ENCODE measurements around the gene NT5C1A.
A peak's percentile ranks its signal among the peaks of the same experiment; 100 is the strongest.

NT5C1A gene

GRCh38 chr1:39671793-39672550, at the start of gene NT5C1A:
Gene NT5C1A (minus strand): TSS chr1:39672107. CDS start chr1:39672038, 69 bp downstream.
- Histone ChIP-seq H3K9ac (ENCODE audit: insufficient read length) (no peak within 1 kb of the TSS), H3K27ac (no peak within 1 kb of the TSS), H3K4me3 (peak within 1 kb of the TSS; percentile 22; the same call in 1 of the 2 replicates), H3K36me3 (ENCODE audit: insufficient read depth, low read length) (no peaks in the 10 kb centered on the region), H3K9me3 (ENCODE audit: low read depth, low read length) (no peaks in the 10 kb centered on the region)
- TF ChIP-seq EZH2 (IDR thresholded peaks at IDR 0.05) = peak; percentile 96
- TF ChIP-seq FOXP2 (optimal IDR thresholded peaks at IDR 0.05; ENCODE audit: control extremely low read depth, extremely low read length, insufficient read depth) = no peak
- no peak for DNase-seq (ENCODE audit: low read depth, low spot score)

DNA sequence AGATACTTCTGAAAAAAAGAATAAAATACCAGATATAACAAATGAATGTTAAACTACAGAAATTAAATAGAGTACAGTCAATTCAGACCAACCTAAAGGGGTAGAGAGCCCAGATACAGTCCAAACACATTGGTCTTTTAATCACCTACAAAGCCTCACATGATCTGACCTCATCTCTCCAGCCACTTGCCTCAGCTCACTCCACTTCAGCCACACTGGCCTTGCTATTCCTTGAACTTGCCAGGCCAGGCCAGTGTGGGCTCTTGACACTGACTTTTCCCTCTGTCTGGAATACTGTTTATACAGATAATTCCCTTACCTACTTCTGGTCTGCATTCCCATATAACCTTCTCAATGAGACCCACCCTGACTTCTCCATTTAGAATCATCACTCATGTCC, 49.8 kb upstream of the NT5C1A start:
- DNase-seq (ENCODE audit: low read depth, low spot score) = no peak
- H3K9ac ChIP-seq (ENCODE audit: insufficient read length) = no peak overlapping the region
- H3K4me3 ChIP-seq = no peak overlapping the region
- no peaks in the 10 kb centered on the region for H3K9me3 ChIP-seq (ENCODE audit: low read depth, low read length)
- H3K27ac ChIP-seq = no peak overlapping the region
- TF ChIP-seq POLR2AphosphoS5 (IDR thresholded peaks at IDR 0.05; ENCODE audit: borderline replicate concordance, low read depth, low read length) (no peak), FOXP2 (optimal IDR thresholded peaks at IDR 0.05; ENCODE audit: control extremely low read depth, extremely low read length, insufficient read depth) (no peak), EZH2 (IDR thresholded peaks at IDR 0.05) (no peak)
- H3K36me3 ChIP-seq (ENCODE audit: insufficient read depth, low read length) = no peaks in the 10 kb centered on the region

- TF ChIP-seq EZH2 (IDR thresholded peaks at IDR 0.05) (no peak), FOXP2 (optimal IDR thresholded peaks at IDR 0.05; ENCODE audit: control extremely low read depth, extremely low read length, insufficient read depth) (no peak), POLR2AphosphoS5 (IDR thresholded peaks at IDR 0.05; ENCODE audit: borderline replicate concordance, low read depth, low read length) (no peak)
- Histone ChIP-seq H3K36me3 (ENCODE audit: insufficient read depth, low read length) (no peaks in the 10 kb centered on the region), H3K9me3 (ENCODE audit: low read depth, low read length) (no peaks in the 10 kb centered on the region), H3K4me3 (no peak overlapping the region), H3K9ac (ENCODE audit: insufficient read length) (no peak overlapping the region), H3K27ac (no peak overlapping the region)
- peak; percentile 58 for DNase-seq (ENCODE audit: low read depth, low spot score)
These were observed 48.4 kb upstream of the NT5C1A start for GRCh38 chr1:39720094-39720999.

DNA sequence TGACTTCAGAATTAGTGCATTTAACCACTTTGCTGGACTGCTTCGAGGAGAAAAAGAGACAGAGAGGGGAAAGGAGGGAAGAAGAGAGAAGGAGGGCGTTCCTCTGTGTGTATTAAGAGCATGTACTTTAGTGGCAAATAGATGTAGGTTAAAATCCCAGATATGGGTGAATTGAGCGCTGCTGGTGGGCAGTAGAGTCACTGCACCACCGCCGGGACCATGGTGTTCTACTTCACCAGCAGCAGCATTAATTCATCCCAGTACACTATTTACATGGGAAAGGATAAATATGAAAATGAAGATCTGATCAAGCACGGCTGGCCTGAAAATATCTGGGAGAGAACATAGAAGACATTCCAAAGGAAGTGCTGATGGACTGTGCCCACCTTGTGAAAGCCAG, 45.9 kb upstream of the NT5C1A start:
- TF ChIP-seq FOXP2 (optimal IDR thresholded peaks at IDR 0.05; ENCODE audit: control extremely low read depth, extremely low read length, insufficient read depth) (no peak), POLR2AphosphoS5 (IDR thresholded peaks at IDR 0.05; ENCODE audit: borderline replicate concordance, low read depth, low read length) (no peak), EZH2 (IDR thresholded peaks at IDR 0.05) (no peak)
- Histone ChIP-seq H3K27ac (no peak overlapping the region), H3K9ac (ENCODE audit: insufficient read length) (no peak overlapping the region), H3K36me3 (ENCODE audit: insufficient read depth, low read length) (no peaks in the 10 kb centered on the region), H3K4me3 (no peak overlapping the region), H3K9me3 (ENCODE audit: low read depth, low read length) (no peaks in the 10 kb centered on the region)
- DNase-seq (ENCODE audit: low read depth, low spot score) = no peak

DNA sequence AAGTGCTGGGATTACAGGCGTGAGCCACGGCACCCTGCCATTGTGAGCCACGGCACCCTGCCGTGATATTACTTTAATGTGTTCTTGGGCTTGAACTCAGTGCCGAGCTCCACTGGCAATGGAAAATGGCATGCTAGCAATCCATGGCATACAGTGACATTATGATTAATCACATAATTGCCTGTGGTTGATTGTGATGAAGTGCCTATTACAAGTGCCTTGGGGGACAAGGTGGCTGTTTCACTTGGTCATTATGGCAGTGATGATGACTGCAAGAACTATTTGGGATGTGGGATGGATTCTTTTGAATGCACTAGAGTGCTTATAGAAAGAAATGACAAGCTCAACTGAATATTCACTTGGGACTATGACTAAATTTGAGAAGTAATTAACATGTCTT, 41.6 kb upstream of the NT5C1A start:
- Histone ChIP-seq H3K27ac (no peak overlapping the region), H3K9ac (ENCODE audit: insufficient read length) (no peak overlapping the region), H3K4me3 (no peak overlapping the region), H3K9me3 (ENCODE audit: low read depth, low read length) (no peaks in the 10 kb centered on the region), H3K36me3 (ENCODE audit: insufficient read depth, low read length) (no peaks in the 10 kb centered on the region)
- DNase-seq (ENCODE audit: low read depth, low spot score) = no peak
- TF ChIP-seq POLR2AphosphoS5 (IDR thresholded peaks at IDR 0.05; ENCODE audit: borderline replicate concordance, low read depth, low read length) = no peak
- no peak for TF ChIP-seq EZH2 (IDR thresholded peaks at IDR 0.05)
- no peak for TF ChIP-seq FOXP2 (optimal IDR thresholded peaks at IDR 0.05; ENCODE audit: control extremely low read depth, extremely low read length, insufficient read depth)

DNA sequence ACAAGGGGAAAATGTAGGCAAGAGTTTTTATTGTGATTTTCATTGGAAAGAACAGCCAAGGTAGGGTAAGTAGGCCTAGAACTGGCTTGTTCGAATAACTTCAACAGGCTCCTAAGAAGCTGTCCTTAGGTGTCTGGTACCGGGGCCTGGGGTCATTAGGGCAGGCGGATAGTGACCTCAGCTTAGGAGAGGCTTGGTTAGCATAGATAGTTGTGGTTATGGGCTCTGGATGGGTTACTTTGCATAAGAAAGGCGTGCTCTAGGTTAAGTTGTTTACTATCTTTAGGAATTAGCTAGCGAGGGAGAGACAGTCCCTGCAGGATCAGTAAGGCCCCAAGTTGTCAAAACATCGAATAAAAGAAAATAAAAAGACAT, 40.0 kb upstream of the NT5C1A start:
- no peaks in the 10 kb centered on the region for H3K9me3 ChIP-seq (ENCODE audit: low read depth, low read length)
- DNase-seq (ENCODE audit: low read depth, low spot score) = no peak
- TF ChIP-seq POLR2AphosphoS5 (IDR thresholded peaks at IDR 0.05; ENCODE audit: borderline replicate concordance, low read depth, low read length) (no peak), FOXP2 (optimal IDR thresholded peaks at IDR 0.05; ENCODE audit: control extremely low read depth, extremely low read length, insufficient read depth) (no peak), EZH2 (IDR thresholded peaks at IDR 0.05) (no peak)
- H3K36me3 ChIP-seq (ENCODE audit: insufficient read depth, low read length) = no peaks in the 10 kb centered on the region
- H3K27ac ChIP-seq = no peak overlapping the region
- H3K9ac ChIP-seq (ENCODE audit: insufficient read length) = no peak overlapping the region
- H3K4me3 ChIP-seq = no peak overlapping the region

GRCh38 chr1:39711104-39711965, 39.4 kb upstream of the NT5C1A start:
- no peaks in the 10 kb centered on the region for H3K9me3 ChIP-seq (ENCODE audit: low read depth, low read length)
- no peak for DNase-seq (ENCODE audit: low read depth, low spot score)
- H3K4me3 ChIP-seq = no peak overlapping the region
- TF ChIP-seq EZH2 (IDR thresholded peaks at IDR 0.05) (no peak), FOXP2 (optimal IDR thresholded peaks at IDR 0.05; ENCODE audit: control extremely low read depth, extremely low read length, insufficient read depth) (no peak), POLR2AphosphoS5 (IDR thresholded peaks at IDR 0.05; ENCODE audit: borderline replicate concordance, low read depth, low read length) (no peak)
- no peak overlapping the region for H3K9ac ChIP-seq (ENCODE audit: insufficient read length)
- H3K27ac ChIP-seq = no peak overlapping the region
- no peaks in the 10 kb centered on the region for H3K36me3 ChIP-seq (ENCODE audit: insufficient read depth, low read length)

DNA sequence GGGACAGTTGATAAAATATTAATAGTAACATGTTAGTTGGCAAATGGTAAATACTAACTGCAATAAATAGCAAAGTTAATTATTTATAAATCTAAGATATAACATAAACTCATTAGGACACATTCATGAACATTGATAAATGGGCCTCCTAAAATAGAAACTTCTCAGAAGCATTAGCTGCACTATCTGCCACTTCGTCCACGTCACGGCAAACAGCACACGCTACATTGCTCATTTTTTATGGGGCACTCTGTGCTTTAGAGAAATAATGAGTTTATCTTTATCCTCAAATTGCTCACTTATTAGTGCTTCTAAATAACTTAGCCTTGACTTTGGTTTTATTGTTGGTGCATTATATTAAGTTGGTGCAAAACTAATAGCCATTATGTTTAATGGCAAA, 35.6 kb upstream of the NT5C1A start:
- Histone ChIP-seq H3K4me3 (no peak overlapping the region), H3K36me3 (ENCODE audit: insufficient read depth, low read length) (no peaks in the 10 kb centered on the region), H3K27ac (no peak overlapping the region), H3K9me3 (ENCODE audit: low read depth, low read length) (no peaks in the 10 kb centered on the region), H3K9ac (ENCODE audit: insufficient read length) (no peak overlapping the region)
- TF ChIP-seq EZH2 (IDR thresholded peaks at IDR 0.05) (no peak), FOXP2 (optimal IDR thresholded peaks at IDR 0.05; ENCODE audit: control extremely low read depth, extremely low read length, insufficient read depth) (no peak), POLR2AphosphoS5 (IDR thresholded peaks at IDR 0.05; ENCODE audit: borderline replicate concordance, low read depth, low read length) (no peak)
- DNase-seq (ENCODE audit: low read depth, low spot score) = no peak
